Stimulated activated CD8-positive, alpha-beta memory T cell treated with anti-CD3 and anti-CD28 coated beads, Interleukin-15, amount 100 ng/mL, for 24 hours (primary cell): ENCODE measurements around the gene NOD1.
"Not testable (repeated sequence)": the region's sequence is repeated elsewhere in the genome, so short reads cannot be mapped to it uniquely, and the experiment has no call there.

Experiments
- DNase-seq: peaks from one replicate; pipeline ENCODE4 v3.0.0-alpha.2; 2020; ENCODE audit warnings: low read depth

NOD1 gene

DNA sequence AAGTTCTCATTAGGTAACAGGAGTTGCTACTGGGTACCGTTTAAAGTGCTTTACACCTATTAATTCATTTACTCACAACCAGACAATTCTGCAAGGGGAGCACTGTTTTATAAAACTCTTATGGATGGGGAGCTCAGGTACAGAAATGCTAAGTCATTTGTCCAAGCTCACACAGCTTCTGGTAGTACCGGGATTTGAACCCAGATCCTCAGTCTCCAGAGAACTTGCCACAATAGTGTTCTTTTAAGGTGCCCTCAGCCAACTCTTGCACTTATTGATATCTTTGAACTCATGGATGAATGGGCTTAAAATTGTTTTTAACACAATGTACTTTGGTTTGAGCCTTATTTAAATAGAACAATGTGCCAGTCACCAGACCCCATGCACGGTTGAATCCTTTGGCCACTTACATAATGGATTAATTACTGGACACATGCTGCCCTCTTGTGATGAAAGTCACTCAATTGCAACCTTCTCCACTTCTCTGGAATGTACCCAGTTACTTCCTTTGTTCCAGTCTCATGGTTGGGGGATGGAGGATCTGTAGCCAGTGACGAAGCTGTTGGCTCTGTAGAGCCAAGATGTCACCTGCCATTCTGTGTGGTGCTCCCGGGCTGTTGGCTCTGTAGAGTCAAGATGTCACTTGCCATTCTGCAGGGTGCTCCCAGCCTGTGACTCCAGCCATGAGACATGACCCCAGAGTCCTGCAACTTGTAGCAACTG, 65.6 kb downstream of the NOD1 start:
- no peak for DNase-seq

- DNase-seq, result no peak
Measured at GRCh38 chr7:30411897-30412296, 66.7 kb downstream of the NOD1 start.

GRCh38 chr7:30411173-30411572, 67.4 kb downstream of the NOD1 start:
- DNase-seq, result no peak

- DNase-seq, result no peak
Measured at GRCh38 chr7:30406664-30407425, 71.7 kb downstream of the NOD1 start.

- DNase-seq, result no peak
Measured at GRCh38 chr7:30405179-30405578, 73.4 kb downstream of the NOD1 start.

DNA sequence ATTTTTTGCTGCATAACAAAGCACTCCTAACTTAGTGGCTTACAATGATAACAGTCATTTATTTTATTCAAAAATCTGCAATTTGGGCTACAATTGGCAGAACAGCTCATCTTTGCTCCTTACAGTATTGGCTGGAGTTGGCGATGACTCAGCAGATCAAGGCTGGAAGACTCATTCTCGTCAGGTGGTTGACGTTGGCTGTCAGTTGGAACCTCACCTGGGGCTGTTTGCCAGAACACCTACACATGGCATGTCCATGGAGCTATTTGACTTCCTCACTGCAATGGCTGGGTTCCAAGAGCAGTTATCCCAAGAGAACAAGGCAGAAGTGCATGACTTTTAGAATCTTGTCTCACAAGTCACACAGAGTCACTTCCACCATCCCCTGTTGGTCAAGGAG, 75.1 kb downstream of the NOD1 start:
- DNase-seq, result no peak

- no peak for DNase-seq
Measured at GRCh38 chr7:30396389-30396788, 82.2 kb downstream of the NOD1 start.

DNA sequence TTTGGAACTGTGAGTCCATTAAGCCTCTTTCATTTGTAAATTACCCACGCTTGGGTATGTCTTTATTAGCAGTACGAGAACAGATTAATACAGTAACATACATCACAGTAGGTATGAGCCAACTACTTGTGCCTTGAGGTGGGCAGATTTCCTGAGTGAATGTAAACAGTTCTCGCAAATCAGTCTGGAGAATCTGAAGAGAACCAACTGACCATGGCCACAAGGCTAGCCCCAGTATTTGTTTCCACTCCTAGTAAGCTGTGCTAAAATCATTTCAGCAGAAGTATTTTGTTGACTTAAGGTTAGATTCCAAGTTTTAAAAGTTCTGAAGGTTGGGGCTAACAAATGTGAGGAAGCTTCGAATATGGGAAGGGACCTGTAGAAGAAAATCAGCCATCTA, 82.9 kb downstream of the NOD1 start:
- DNase-seq, result no peak

GRCh38 chr7:30391806-30392205, 86.8 kb downstream of the NOD1 start:
- no peak for DNase-seq

DNA sequence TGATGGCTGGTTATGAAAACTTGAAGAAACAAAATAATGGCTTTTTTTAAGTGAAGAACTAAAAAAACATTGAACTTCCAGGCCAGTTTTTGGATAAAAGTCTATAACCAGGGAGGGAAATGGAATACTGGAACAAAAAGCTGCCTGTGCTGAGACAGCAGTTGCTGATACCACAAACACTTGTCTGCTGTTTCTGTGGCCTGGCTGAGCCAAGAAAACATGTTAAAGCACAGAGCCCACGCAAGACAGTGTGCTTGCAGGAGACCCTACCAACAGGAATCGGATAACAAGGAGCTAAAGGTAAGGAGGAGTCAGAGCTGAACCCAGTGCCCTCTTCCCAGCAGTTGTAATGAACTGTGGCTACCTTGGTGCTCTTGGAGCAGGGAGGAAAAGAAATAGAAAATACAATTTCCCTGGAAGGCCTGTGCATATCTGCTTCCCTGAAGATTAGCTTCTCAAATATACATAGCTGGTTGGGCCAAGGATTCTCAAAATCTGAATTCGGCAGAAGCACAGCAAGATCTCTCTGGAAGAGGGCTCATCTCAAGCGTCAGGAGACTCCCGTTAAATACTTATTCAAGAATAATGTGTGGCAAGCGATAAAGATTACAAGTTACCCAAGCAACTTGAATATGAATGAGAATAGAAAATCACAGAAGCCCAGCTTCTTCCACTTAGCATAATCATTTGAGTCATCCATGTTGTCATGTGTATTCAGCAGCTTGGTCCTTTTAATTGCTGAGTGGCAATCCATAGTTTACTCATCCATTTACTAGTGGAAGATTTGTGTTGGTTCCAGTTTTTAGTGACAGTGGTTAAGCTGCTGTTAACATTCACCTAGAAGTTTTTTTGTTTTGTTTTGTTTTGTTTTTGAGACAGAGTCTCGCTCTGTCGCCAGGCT, 87.6 kb downstream of the NOD1 start:
- DNase-seq, result no peak

DNA sequence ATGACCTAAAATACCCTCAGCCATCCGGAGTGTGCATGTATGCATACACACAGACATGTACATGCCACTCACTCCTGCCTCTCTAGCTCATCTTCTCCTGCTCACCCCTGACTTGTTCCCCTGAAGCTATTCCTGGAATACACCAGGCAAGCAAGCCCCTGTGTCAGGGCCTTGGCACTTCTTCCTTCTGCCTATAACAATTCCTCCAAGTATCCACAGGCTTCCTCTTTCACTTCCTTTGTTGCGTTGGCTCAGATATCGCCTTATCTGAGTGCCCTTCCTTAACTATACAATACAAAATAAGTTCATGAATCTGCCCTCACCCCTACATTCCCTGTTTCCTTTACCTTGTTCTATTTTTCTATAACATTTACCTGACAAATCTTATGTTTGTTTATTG, 88.8 kb downstream of the NOD1 start:
- no peak for DNase-seq

DNA sequence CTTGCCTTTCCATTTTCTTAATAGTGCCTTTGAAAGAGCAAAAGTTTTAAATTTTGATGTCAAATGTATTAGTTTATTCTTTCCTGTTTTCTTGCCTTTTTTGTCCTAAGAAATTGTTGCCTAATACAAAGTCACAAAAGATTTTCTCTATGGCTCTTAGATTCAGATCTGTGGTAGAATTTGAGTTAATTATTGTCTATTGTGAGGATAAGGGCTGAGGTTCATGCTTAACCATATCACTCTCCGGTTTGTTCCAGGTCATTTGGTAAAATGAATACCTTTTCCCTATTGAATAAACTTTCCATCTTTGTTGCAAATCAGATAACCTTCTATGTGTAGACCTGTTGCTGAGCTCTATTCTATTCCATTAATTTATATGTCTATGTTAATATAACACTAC, 96.0 kb downstream of the NOD1 start:
- DNase-seq, result no peak

GRCh38 chr7:30380824-30381223, 97.8 kb downstream of the NOD1 start:
- DNase-seq, result not testable (repeated sequence)

GRCh38 chr7:30380294-30380693, 98.3 kb downstream of the NOD1 start:
- no peak for DNase-seq

GRCh38 chr7:30379741-30380140, 98.8 kb downstream of the NOD1 start:
- DNase-seq, result no peak

GRCh38 chr7:30379131-30379530, 99.5 kb downstream of the NOD1 start:
- no peak for DNase-seq

- DNase-seq, result no peak
Measured at GRCh38 chr7:30378275-30378674, 100.3 kb downstream of the NOD1 start.
